HepG2 (cell line): ENCODE data around the gene FRS2. TPM values are rescaled to one million over a fixed set of nuclear protein-coding genes. Genes with fewer than 3 reads are reported as not detected.

Experiments
- BCL6 ChIP-seq: IDR thresholded peaks from 2 replicates; pipeline ENCODE4 v1.6.1; 2016; ENCODE audit warnings: missing genetic modification reagents, missing compliant biosample characterization
- FOXA3 ChIP-seq: IDR thresholded peaks from 2 replicates; pipeline ENCODE4 v1.6.1; 2016; ENCODE audit warnings: missing genetic modification reagents, missing compliant biosample characterization
- MLLT10 ChIP-seq: sonication (generic); formaldehyde crosslinking; IDR thresholded peaks from 2 replicates; pipeline ENCODE4 v1.4.0; 2020; ENCODE audit warnings: missing genetic modification reagents
- MYNN ChIP-seq: sonication (generic); formaldehyde crosslinking; IDR thresholded peaks from 2 replicates; pipeline ENCODE4 v1.4.0; 2020; ENCODE audit warnings: mild to moderate bottlenecking, low read depth, missing genetic modification reagents
- NFE2L2 ChIP-seq: fragments of 150-350 bp; IDR thresholded peaks from 2 replicates; pipeline ENCODE4 v1.6.1; 2014; ENCODE audit warnings: low read length
- NFKB2 ChIP-seq: sonication (generic); formaldehyde crosslinking; IDR thresholded peaks from 2 replicates; pipeline ENCODE4 v1.4.0; 2020; ENCODE audit warnings: missing genetic modification reagents, borderline replicate concordance
- NR2F6 ChIP-seq, 2 experiments: IDR thresholded peaks; 2 replicates each; pipeline ENCODE4 v1.6.1; 2016; ENCODE audit warnings: antibody characterized with exemption in 1 of 2, mild to moderate bottlenecking in 1 of 2
- RBM22 ChIP-seq: fragments of 200-400 bp; formaldehyde crosslinking; optimal IDR thresholded peaks from 2 replicates; pipeline ENCODE3; 2017; ENCODE audit warnings: mild to moderate bottlenecking, low read length, moderate library complexity
- SOX13 ChIP-seq, 3 experiments: fragments of 450-650 bp in 1 of 3; sonication (generic) in 1 of 3; formaldehyde crosslinking in 1 of 3; IDR thresholded peaks in 2 of 3; conservative IDR thresholded peaks in 1 of 3; 2 replicates each; pipeline versions ENCODE4 v1.5.0 to v1.6.1; 2016 to 2020; ENCODE audit warnings: antibody characterized with exemption in 1 of 3, mild to moderate bottlenecking in 1 of 3, missing compliant biosample characterization in 1 of 3, missing genetic modification reagents in 1 of 3, moderate library complexity in 1 of 3
- THYN1 ChIP-seq: sonication (generic); formaldehyde crosslinking; IDR thresholded peaks from 2 replicates; pipeline ENCODE4 v1.8.1; 2023; ENCODE audit warnings: low read depth, mild to moderate bottlenecking, moderate library complexity, missing genetic modification reagents, borderline replicate concordance
- WIZ ChIP-seq: sonication (generic); formaldehyde crosslinking; IDR thresholded peaks from 2 replicates; pipeline ENCODE4 v1.5.1; 2020; ENCODE audit warnings: mild to moderate bottlenecking, missing genetic modification reagents
- ZNF318 ChIP-seq: sonication (generic); formaldehyde crosslinking; IDR thresholded peaks from 2 replicates; pipeline ENCODE4 v1.4.0; 2020; ENCODE audit warnings: mild to moderate bottlenecking, missing genetic modification reagents
- ZNF337 ChIP-seq: sonication (generic); formaldehyde crosslinking; IDR thresholded peaks from 2 replicates; pipeline ENCODE4 v1.5.1; 2020; ENCODE audit warnings: missing genetic modification reagents, low read depth, mild to moderate bottlenecking, borderline replicate concordance
- ZNF33B ChIP-seq: sonication (generic); formaldehyde crosslinking; IDR thresholded peaks from 2 replicates; pipeline ENCODE4 v1.5.1; 2020; ENCODE audit warnings: mild to moderate bottlenecking, missing genetic modification reagents
- ZNF619 ChIP-seq: sonication (generic); formaldehyde crosslinking; IDR thresholded peaks from 2 replicates; pipeline ENCODE4 v1.4.0; 2020; ENCODE audit warnings: mild to moderate bottlenecking, missing genetic modification reagents
- ZNF660 ChIP-seq: sonication (generic); formaldehyde crosslinking; IDR thresholded peaks from 2 replicates; pipeline ENCODE4 v1.5.1; 2020; ENCODE audit warnings: mild to moderate bottlenecking, low read depth, missing genetic modification reagents, borderline replicate concordance
- ZNF674 ChIP-seq: sonication (generic); formaldehyde crosslinking; IDR thresholded peaks from 2 replicates; pipeline ENCODE4 v1.5.0; 2020; ENCODE audit warnings: low read depth, mild to moderate bottlenecking, missing genetic modification reagents
- ZSCAN29 ChIP-seq: sonication (generic); formaldehyde crosslinking; conservative IDR thresholded peaks from 2 replicates; pipeline ENCODE4 v1.4.0; 2020; ENCODE audit warnings: mild to moderate bottlenecking, missing genetic modification reagents
- polyA plus RNA-seq, 8 experiments: library from polyadenylated mRNA; depleted of rRNA in 3 of 8; stranded (reverse) in 7 of 8; unstranded in 1 of 8; fragments of >200 nt; fragmentation: Illumina TruSeq in 4 of 8; extraction: Trizol in 4 of 8; gene quantifications; 2 replicates each; pipeline versions ENCODE4 v1.2.1 to v1.2.3, GENCODE V29; 2011 to 2016; ENCODE audit warnings: low read depth in 4 of 8, missing spikeins in 1 of 8, mixed read lengths in 1 of 8; ENCODE audit not compliant: insufficient read depth in 1 of 8
- total RNA-seq, 5 experiments: library from RNA; depleted of rRNA; stranded (reverse); fragments of >200 nt; fragmentation: Illumina TruSeq; extraction: Trizol; gene quantifications; 2 replicates each; pipeline ENCODE4 v1.2.3, GENCODE V29; 2016; ENCODE audit warnings: low read depth in 1 of 5
- TF ChIP-seq, protein P1 (sequence below): IDR thresholded peaks from 2 replicates; pipeline ENCODE4 v1.4.0; 2020; ENCODE audit warnings: mild to moderate bottlenecking, missing genetic modification reagents

The FRS2 gene
- total and polyA plus RNA-seq, 2 of the 13 experiments (the other 11 are each of a cell fraction or from before 2014, with no cell fraction given): 8.3 to 16.8 TPM

GRCh38 chr12:69421548-69421947, 48.6 kb upstream of the FRS2 start (continued):
- TF ChIP-seq ZSCAN29 (CRISPR knock-in tag) (no peak), ZNF619 (CRISPR knock-in tag) (no peak), ZNF318 (CRISPR knock-in tag) (no peak), ZNF660 (CRISPR knock-in tag) (no peak), SOX13 (IDR thresholded peaks at IDR 0.05) (no peak), SOX13 (CRISPR knock-in tag; conservative IDR thresholded peaks at IDR 0.05 in 1 of 2, IDR thresholded peaks at IDR 0.05 in 1 of 2) (0 out of 4 replicates have a peak, but pooled peaks of 1 of the 2 experiments have one; percentile 11), BCL6 (CRISPR knock-in tag) (0 out of 2 replicates have a peak, but pooled peaks have one; percentile 18), MLLT10 (CRISPR knock-in tag) (no peak), RBM22 (no peak), NFKB2 (CRISPR knock-in tag) (no peak), NFE2L2 (no peak), FOXA3 (CRISPR knock-in tag) (no peak), ZNF33B (no peak), ZNF337 (CRISPR knock-in tag) (no peak), NR2F6 (IDR thresholded peaks at IDR 0.05) (no peak), NR2F6 (CRISPR knock-in tag; IDR thresholded peaks at IDR 0.05) (no peak), ZNF674 (CRISPR knock-in tag) (no peak), THYN1 (CRISPR knock-in tag) (no peak), MYNN (no peak), WIZ (no peak)
- TF ChIP-seq, protein P1, sequence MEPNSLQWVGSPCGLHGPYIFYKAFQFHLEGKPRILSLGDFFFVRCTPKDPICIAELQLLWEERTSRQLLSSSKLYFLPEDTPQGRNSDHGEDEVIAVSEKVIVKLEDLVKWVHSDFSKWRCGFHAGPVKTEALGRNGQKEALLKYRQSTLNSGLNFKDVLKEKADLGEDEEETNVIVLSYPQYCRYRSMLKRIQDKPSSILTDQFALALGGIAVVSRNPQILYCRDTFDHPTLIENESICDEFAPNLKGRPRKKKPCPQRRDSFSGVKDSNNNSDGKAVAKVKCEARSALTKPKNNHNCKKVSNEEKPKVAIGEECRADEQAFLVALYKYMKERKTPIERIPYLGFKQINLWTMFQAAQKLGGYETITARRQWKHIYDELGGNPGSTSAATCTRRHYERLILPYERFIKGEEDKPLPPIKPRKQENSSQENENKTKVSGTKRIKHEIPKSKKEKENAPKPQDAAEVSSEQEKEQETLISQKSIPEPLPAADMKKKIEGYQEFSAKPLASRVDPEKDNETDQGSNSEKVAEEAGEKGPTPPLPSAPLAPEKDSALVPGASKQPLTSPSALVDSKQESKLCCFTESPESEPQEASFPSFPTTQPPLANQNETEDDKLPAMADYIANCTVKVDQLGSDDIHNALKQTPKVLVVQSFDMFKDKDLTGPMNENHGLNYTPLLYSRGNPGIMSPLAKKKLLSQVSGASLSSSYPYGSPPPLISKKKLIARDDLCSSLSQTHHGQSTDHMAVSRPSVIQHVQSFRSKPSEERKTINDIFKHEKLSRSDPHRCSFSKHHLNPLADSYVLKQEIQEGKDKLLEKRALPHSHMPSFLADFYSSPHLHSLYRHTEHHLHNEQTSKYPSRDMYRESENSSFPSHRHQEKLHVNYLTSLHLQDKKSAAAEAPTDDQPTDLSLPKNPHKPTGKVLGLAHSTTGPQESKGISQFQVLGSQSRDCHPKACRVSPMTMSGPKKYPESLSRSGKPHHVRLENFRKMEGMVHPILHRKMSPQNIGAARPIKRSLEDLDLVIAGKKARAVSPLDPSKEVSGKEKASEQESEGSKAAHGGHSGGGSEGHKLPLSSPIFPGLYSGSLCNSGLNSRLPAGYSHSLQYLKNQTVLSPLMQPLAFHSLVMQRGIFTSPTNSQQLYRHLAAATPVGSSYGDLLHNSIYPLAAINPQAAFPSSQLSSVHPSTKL (CRISPR knock-in tag): 0 out of 2 replicates have a peak, but pooled peaks have one; percentile 47
